HL-60 (cell line): ENCODE results near the gene OR5H6.

Experiments
- DNase-seq, 2 experiments: peaks; one replicate each; pipeline ENCODE4 v3.0.0-alpha.2; 2010 to 2020; ENCODE audit warnings: low read depth in 1 of 2, low spot score in 1 of 2
- H3K27ac ChIP-seq: fragments of 250-450 bp; sonication (Bioruptor Pico); replicated peaks from 2 replicates; pipeline ENCODE4 v1.5.1; 2020; ENCODE audit warnings: mild to moderate bottlenecking, moderate library complexity
- H3K27me3 ChIP-seq: fragments of 250-450 bp; sonication (Bioruptor Pico); 2 replicates; pipeline ENCODE4 v1.5.1; 2021; ENCODE audit warnings: mild to moderate bottlenecking, moderate library complexity; ENCODE audit not compliant: insufficient read depth, poor library complexity, severe bottlenecking
- H3K4me3 ChIP-seq: replicated peaks from 2 replicates; pipeline ENCODE4 v1.5.1; 2011; ENCODE audit warnings: mild to moderate bottlenecking, control low read depth, low read length; ENCODE audit not compliant: insufficient read depth
- CTCF ChIP-seq: IDR thresholded peaks from one replicate; pipeline ENCODE4 v1.5.1; 2011; ENCODE audit warnings: low read length, control low read depth, inconsistent platforms; ENCODE audit not compliant: insufficient read depth
- GABPA ChIP-seq: IDR thresholded peaks from 2 replicates; pipeline ENCODE4 v1.6.1; 2012; ENCODE audit warnings: low read depth
- POLR2AphosphoS5 ChIP-seq: IDR thresholded peaks from 2 replicates; pipeline ENCODE4 v1.6.1; 2012; ENCODE audit warnings: low read depth
- REST ChIP-seq: IDR thresholded peaks from 2 replicates; pipeline ENCODE4 v1.6.1; 2012; ENCODE audit warnings: low read depth; ENCODE audit not compliant: insufficient replicate concordance
- SPI1 ChIP-seq: IDR thresholded peaks from 2 replicates; pipeline ENCODE4 v1.6.1; 2012; ENCODE audit warnings: low read depth, mild to moderate bottlenecking, borderline replicate concordance

The OR5H6 gene

GRCh38 chr3:98291332-98291957 lies 27.4 kb downstream of the OR5H6 start:
- no peak for TF ChIP-seq CTCF
- no peak for TF ChIP-seq GABPA
- TF ChIP-seq REST, result no peak
- TF ChIP-seq POLR2AphosphoS5, result no peak
- TF ChIP-seq SPI1, result no peak
- H3K4me3 ChIP-seq, result no peak overlapping the region
- no peaks in the 10 kb centered on the region for H3K27me3 ChIP-seq
- no peak overlapping the region for H3K27ac ChIP-seq
- DNase-seq, result no peak
